ENCODE data around the gene CAMKK2.

- no peak for TF ChIP-seq CTCF (IDR thresholded peaks at IDR 0.05)
- no peak for TF ChIP-seq POLR2A (IDR thresholded peaks at IDR 0.05)
- TF ChIP-seq POLR2AphosphoS5 (IDR thresholded peaks at IDR 0.05) = no peak
- no peak for TF ChIP-seq EP300 (IDR thresholded peaks at IDR 0.05)
These were observed 3.2 kb upstream of the CAMKK2 start for GRCh38 chr12:121299662-121300061.

Measured in suprapubic skin (tissue), 4 donors.